ENCODE measurements around the gene SEPTIN12.

The SEPTIN12 gene

DNA sequence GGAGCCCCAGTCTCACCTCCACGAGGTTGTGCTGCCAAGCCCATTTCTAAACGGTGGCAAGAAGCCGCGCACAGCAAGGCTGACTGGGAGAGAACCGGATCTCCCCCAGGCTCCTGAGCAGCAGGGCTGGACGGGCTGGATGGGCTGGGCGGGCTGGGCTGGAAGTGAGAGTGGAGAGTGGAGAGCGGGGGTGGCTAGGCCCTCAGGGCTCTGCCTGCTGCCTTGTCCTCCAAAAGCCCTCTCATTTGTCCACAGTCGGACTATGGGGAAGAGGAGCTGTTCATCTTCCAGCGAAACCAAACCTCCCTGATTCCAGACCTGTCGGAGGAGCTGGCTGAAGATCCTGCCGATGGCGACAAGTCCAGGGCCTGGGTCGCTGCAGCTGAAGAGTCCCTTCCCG, 50.6 kb downstream of the SEPTIN12 start:
- H3F3A ChIP-seq (ENCODE audit: control insufficient read depth, insufficient read depth): no peaks in the 10 kb centered on the region
- peaks cover 11% of the 10 kb centered on the region for H3K79me2 ChIP-seq (ENCODE audit: control insufficient read depth, low read length)
- TF ChIP-seq EZH2phosphoT487 (IDR thresholded peaks at IDR 0.05; ENCODE audit: borderline replicate concordance, low read length): no peak
- TF ChIP-seq, protein P1, sequence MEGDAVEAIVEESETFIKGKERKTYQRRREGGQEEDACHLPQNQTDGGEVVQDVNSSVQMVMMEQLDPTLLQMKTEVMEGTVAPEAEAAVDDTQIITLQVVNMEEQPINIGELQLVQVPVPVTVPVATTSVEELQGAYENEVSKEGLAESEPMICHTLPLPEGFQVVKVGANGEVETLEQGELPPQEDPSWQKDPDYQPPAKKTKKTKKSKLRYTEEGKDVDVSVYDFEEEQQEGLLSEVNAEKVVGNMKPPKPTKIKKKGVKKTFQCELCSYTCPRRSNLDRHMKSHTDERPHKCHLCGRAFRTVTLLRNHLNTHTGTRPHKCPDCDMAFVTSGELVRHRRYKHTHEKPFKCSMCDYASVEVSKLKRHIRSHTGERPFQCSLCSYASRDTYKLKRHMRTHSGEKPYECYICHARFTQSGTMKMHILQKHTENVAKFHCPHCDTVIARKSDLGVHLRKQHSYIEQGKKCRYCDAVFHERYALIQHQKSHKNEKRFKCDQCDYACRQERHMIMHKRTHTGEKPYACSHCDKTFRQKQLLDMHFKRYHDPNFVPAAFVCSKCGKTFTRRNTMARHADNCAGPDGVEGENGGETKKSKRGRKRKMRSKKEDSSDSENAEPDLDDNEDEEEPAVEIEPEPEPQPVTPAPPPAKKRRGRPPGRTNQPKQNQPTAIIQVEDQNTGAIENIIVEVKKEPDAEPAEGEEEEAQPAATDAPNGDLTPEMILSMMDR (IDR thresholded peaks at IDR 0.05; ENCODE audit: low read depth, low read length, poor library complexity, severe bottlenecking): no peak
- no peaks in the 10 kb centered on the region for H3K9me3 ChIP-seq (ENCODE audit: control insufficient read depth, insufficient read depth, low read length)
- no peaks in the 10 kb centered on the region for H4K20me1 ChIP-seq (ENCODE audit: control insufficient read depth, insufficient read depth, low read depth, low read length)
- H3K9me2 ChIP-seq (replicated peaks; ENCODE audit: control insufficient read depth, low read length): no peaks in the 10 kb centered on the region
- H3K27me3 ChIP-seq (ENCODE audit: control insufficient read depth, low read length): no peaks in the 10 kb centered on the region
- no peak overlapping the region for H3K27ac ChIP-seq (ENCODE audit: low read depth, low read length)
- H3K36me3 ChIP-seq (ENCODE audit: control insufficient read depth, low read length): no peaks in the 10 kb centered on the region
- H3K4me2 ChIP-seq (ENCODE audit: low read length): no peak overlapping the region
- H3K4me3 ChIP-seq (ENCODE audit: low read length): no peak overlapping the region
- peaks cover 7% of the 10 kb centered on the region for H3K4me1 ChIP-seq (ENCODE audit: control insufficient read depth, low read length)

DNA sequence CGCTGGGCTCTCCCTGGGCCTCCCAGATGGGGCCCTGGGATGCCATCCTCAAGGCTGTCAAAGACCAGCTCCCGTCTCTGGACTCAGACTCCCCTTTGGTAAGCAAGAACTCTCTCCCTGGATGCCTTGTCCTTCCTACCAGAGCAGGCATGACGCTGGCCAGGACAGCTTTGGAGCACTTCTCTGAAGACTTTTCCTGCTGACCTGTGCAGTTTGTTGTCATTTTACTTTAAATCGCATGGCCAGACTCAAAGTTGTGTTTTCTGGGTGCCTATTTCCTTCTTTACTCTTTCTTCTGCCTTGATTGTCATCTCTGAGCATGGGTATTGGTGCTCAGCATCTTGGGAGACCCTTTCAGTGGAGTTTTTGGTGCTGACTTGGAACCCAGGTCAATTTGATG, 51.6 kb downstream of the SEPTIN12 start:
- no peaks in the 10 kb centered on the region for H3K36me3 ChIP-seq (ENCODE audit: control insufficient read depth, low read length)
- H3F3A ChIP-seq (ENCODE audit: control insufficient read depth, insufficient read depth): no peaks in the 10 kb centered on the region

GRCh38 chr16:4734730-4735535, 53.2 kb downstream of the SEPTIN12 start:
- Histone ChIP-seq H3K9me3 (ENCODE audit: control insufficient read depth, insufficient read depth, low read length) (no peaks in the 10 kb centered on the region), H3K27me3 (ENCODE audit: control insufficient read depth, low read length) (no peaks in the 10 kb centered on the region), H3K36me3 (ENCODE audit: control insufficient read depth, low read length) (no peaks in the 10 kb centered on the region), H3K79me2 (ENCODE audit: control insufficient read depth, low read length) (peaks cover 15% of the 10 kb centered on the region), H3K4me1 (ENCODE audit: control insufficient read depth, low read length) (peaks cover 7% of the 10 kb centered on the region), H3K4me3 (ENCODE audit: low read length) (peak overlapping the region; percentile 84), H4K20me1 (ENCODE audit: control insufficient read depth, insufficient read depth, low read depth, low read length) (no peaks in the 10 kb centered on the region), H3K4me2 (ENCODE audit: low read length) (peak overlapping the region; percentile 71), H3F3A (ENCODE audit: control insufficient read depth, insufficient read depth) (no peaks in the 10 kb centered on the region), H3K27ac (ENCODE audit: low read depth, low read length) (peak overlapping the region; percentile 26), H3K9me2 (replicated peaks; ENCODE audit: control insufficient read depth, low read length) (no peaks in the 10 kb centered on the region)
- TF ChIP-seq, protein P1 (IDR thresholded peaks at IDR 0.05; ENCODE audit: low read depth, low read length, poor library complexity, severe bottlenecking): no peak
- no peak for TF ChIP-seq EZH2phosphoT487 (IDR thresholded peaks at IDR 0.05; ENCODE audit: borderline replicate concordance, low read length)

More for the DNA sequence above, 51.6 kb downstream of the SEPTIN12 start:
- Histone ChIP-seq H3K4me2 (ENCODE audit: low read length) (no peak overlapping the region), H3K27ac (ENCODE audit: low read depth, low read length) (no peak overlapping the region), H3K27me3 (ENCODE audit: control insufficient read depth, low read length) (no peaks in the 10 kb centered on the region), H3K79me2 (ENCODE audit: control insufficient read depth, low read length) (peaks cover 15% of the 10 kb centered on the region), H3K4me3 (ENCODE audit: low read length) (no peak overlapping the region), H3K9me2 (replicated peaks; ENCODE audit: control insufficient read depth, low read length) (no peaks in the 10 kb centered on the region), H3K9me3 (ENCODE audit: control insufficient read depth, insufficient read depth, low read length) (no peaks in the 10 kb centered on the region), H4K20me1 (ENCODE audit: control insufficient read depth, insufficient read depth, low read depth, low read length) (no peaks in the 10 kb centered on the region), H3K4me1 (ENCODE audit: control insufficient read depth, low read length) (peaks cover 7% of the 10 kb centered on the region)
- no peak for TF ChIP-seq EZH2phosphoT487 (IDR thresholded peaks at IDR 0.05; ENCODE audit: borderline replicate concordance, low read length)
- TF ChIP-seq, protein P1 (IDR thresholded peaks at IDR 0.05; ENCODE audit: low read depth, low read length, poor library complexity, severe bottlenecking): no peak

Measured in DOHH2 (cell line).